Activated T-cell treated with anti-CD3 and anti-CD28 coated beads, Interleukin-2, amount 50 U/mL, for 48 hours (primary cell): ENCODE measurements around the gene GSTCD.
"Not testable (repeated sequence)": the region's sequence is repeated elsewhere in the genome, so short reads cannot be mapped to it uniquely, and the experiment has no call there.

Experiments used
- DNase-seq, 2 experiments: peaks; one replicate each; pipeline ENCODE4 v3.0.0-alpha.2; 2020

Gene GSTCD

GRCh38 chr4:105715692-105716278 is 7.2 kb downstream of the GSTCD start:
- DNase-seq, result no peak

DNA sequence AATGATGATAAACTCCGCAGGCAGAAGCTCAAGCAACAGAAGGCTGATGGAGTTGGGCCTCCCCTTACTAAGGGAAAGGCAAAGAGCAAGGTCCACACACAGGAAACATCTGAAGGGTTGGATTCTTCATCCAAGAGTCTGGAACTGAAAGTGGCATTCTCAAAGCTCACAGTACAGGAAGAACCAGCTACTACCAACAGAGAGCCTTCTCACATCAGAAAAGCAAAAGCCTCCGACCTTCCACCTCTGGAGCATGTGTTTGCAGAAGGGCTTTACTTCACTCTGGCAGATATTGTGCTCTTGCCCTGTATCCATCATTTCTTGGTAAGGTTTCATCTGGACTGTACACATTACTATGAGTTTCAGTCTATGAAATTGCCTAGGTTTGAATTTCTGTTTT is 10.6 kb downstream of the GSTCD start:
- DNase-seq, result no peak

GRCh38 chr4:105725623-105726022 is 17.0 kb downstream of the GSTCD start:
- DNase-seq, result no peak

DNA sequence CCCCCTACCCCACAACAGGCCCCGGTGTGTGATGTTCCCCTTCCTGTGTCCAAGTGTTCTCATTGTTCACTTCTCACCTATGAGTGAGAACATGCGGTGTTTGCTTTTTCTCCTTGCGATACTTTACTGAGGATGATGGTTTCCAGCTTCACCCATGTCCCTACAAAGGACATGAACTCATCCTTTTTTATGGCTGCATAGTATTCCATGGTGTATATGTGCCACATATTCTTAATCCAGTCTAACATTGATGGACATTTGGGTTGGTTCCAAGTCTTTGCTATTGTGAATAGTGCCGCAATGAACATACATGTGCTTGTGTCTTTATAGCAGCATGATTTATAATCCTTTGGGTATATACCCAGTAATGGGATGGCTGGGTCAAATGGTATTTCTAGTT is 21.3 kb downstream of the GSTCD start:
- not testable (repeated sequence) for DNase-seq

GRCh38 chr4:105735217-105735616 is 26.6 kb downstream of the GSTCD start:
- DNase-seq, result not testable (repeated sequence)

- no peak for DNase-seq
Measured at GRCh38 chr4:105741548-105741947, 33.0 kb downstream of the GSTCD start.

GRCh38 chr4:105748222-105748621 is 39.6 kb downstream of the GSTCD start:
- DNase-seq, result no peak

GRCh38 chr4:105751718-105752299 is 43.2 kb downstream of the GSTCD start:
- no peak for DNase-seq

- DNase-seq, result no peak
Measured at GRCh38 chr4:105753361-105753760, 44.8 kb downstream of the GSTCD start.

GRCh38 chr4:105755375-105755774 is 46.8 kb downstream of the GSTCD start:
- DNase-seq, result no peak

DNA sequence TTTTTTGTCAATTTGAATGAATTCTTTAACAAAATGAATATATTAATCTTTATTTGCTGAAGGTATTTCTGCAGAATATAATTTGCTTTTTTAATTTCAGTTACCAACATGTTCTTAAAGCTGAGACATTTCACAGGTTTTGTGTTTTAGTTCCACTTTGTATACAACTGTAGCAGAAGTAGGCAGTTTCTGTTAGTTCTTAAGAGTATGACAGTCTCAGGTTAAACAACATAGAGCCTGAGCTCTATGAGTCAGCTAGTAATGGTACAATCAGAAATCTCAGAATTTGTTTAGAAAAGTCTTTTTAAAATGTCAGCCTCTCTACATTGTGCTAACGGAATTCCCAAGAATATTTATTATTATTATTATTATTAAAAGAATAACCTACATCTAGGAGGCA is 50.4 kb downstream of the GSTCD start:
- no peak for DNase-seq

DNA sequence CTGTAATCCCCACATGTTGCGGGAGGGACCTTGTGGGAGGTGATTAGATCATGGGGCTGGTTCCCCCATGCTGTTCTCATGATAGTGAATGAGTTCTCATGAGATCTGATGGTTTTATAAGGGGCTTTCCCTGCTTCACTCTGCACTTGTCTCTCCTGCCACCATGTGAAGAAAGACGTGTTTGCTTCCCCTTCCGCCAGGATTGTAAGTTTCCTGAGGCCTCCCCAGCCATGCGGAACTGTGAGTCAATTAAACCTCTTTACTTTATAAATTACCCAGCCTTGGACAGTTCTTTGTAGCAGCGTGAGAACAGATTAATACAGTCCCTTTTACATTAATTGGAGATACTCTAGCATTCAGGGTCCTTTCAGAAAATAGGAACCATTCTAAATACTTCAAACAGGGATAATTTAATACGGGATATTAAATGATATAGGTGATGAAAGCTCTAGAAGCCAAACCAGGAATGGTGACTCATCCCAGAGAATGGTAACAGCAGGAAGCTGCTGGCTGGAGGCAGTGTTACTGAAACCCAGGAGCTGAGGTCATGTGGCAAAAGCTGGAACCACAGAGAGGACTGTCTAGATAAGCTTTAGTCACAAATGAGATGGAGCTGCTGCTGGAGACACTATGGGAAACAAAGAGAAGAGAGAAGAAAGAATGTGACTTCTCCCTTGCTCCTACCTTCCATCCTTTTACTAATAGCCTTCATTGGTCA is 57.3 kb downstream of the GSTCD start:
- DNase-seq, result no peak

DNA sequence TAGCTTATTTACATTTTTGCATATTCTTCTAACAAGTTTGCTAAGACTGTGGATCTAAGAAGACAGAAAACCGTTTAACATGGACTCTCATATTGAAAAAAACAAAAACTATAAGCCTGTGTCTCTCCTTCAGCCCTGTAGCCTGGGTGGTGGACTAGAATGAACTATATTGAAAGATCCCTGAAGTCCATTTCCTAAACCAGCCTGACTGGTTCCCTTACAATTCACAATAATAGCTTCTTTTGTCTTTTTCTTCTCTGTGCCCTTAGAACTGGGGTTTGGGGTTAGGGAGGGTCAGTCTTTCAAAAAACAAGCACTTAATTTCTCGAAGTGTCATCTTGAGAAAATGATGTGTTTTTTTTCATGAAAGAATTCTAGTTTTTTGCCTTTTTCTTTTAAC is 59.0 kb downstream of the GSTCD start:
- no peak for DNase-seq

DNA sequence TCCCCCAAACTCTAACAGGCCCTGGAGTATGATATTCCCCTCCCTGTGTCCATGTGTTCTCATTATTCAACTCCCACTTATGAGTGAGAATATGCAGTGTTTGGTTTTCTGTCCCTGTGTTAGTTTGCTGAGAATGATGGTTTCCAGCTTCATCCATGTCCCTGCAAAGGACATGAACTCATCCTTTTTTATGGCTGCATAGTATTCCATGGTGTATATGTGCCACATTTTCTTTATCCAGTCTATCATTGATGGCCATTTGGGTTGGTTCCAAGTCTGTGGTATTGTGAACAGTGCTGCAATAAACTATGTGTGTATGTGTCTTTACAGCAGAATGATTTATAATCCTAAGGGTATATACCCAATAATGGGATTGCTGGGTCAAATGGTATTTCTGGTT is 61.9 kb downstream of the GSTCD start:
- DNase-seq, result not testable (repeated sequence)

DNA sequence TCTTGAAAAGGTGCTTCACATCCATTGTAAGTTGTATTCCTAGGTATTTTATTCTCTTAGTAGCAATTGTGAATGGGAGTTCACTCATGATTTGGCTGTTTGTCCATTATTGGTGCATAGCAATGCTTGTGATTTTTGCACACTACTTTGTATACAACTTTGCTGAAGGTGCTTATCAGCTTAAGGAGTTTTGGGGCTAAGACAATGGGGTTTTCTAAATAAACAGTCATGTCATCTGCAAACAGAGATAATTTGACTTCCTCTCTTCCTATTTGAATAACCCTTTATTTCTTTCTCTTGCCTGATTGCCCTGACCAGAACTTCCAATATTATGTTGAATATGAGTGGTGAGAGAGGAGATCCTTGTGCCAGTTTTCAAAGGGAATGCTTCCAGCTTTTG is 63.5 kb downstream of the GSTCD start:
- DNase-seq, result not testable (repeated sequence)

DNA sequence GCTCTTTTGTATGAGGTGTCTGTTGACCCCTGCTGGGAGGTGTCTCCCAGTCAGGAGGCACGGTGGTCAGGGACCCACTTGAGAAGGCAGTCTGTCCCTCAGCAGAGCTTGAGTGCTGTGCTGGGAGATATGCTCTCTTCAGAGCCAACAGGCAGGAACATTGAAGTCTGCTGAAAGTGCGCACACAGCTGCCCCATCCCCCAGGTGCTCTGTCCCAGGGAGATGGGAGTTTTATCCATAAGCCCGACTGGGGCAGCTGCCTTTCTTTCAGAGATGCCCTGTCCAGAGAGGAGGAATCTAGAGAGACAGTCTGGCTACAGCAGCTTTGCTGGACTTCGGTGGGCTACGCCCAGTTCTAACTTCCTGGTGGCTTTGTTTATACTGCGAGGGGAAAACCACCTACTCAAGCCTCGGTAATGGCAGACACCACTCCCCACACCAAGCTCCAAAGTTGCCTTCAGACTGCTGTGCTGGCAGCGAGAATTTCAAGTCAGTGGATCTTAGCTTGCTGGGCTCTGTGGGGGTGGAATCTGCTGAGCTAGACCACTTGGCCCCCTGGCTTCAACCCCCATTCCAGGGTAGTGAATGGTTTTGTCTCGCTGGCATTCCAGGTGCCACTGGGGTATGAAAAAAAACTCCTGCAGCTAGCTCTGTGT is 67.3 kb downstream of the GSTCD start:
- not testable (repeated sequence) for DNase-seq

DNA sequence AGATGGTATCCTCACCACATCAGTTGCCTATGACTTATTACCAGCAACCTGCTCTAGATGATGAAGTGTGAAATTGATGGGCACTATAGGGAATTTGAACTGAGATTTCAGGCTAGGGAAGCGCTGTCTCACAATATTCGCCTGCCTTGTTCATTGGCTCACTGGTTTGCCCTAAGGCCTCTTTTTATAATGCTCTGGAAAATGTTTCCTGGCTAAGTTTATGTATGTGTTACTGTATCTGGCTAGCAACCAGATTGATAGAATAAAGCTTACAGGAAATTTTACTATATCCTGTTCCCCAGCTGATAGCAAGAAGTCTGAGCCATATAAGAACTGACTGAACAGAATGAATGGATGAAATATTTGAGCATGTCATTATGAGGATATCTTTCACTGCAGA is 71.6 kb downstream of the GSTCD start:
- DNase-seq, result no peak

DNA sequence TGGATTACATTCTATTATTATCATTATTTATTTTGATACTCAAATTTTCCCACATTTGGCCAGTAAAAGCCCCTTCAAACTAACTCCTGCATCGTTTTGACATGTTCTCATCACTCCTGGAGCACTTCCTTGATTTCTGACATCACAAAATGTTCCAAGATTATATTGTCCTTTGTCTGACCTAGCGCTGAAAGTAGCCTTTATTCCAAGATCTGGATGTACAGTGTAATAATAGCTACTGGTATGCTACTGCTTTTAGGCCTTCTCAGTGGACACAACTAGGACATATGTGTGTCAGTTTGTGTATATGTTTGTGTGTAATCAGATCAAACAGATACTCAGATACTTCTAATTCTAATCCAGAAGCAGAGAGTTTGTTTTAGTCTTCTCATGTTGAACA is 76.2 kb downstream of the GSTCD start:
- DNase-seq, result no peak

DNA sequence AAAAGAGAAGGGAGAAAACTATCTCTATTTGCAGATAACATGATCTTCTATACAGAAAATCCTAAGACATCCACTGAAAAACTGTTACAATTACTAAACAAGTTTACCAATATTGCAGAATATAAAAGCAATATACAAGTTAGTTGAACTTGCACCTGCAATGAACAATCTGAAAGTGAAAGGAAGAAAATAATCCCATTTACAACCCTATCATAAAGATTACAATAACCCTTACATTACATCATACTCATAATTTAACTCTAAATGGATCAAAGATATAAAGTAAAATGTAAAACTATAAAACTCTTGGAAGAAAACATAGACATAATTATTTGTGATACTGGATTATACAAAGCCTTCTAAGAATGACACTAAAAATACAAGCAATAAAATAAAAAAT is 77.2 kb downstream of the GSTCD start:
- no peak for DNase-seq

DNA sequence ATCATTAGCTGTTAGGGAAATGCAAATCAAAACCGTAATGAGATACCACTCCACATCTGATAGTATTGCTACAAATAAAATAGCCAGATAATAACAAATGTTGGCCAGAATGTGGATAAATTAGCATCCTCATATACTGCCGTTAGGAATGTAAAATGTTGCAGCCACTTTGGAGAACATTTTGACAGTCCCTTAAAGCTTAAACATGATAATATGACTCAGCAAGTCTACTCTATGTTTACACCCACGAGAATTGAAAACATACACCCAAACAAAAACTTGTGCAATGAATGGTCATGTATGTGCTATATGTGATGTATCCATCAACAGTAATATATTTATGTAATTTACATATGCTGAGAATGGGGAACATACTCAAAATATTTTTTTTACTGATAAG is 78.2 kb downstream of the GSTCD start:
- no peak for DNase-seq

GRCh38 chr4:105797225-105797624 is 88.6 kb downstream of the GSTCD start:
- no peak for DNase-seq

GRCh38 chr4:105805501-105806120 is 97.0 kb downstream of the GSTCD start:
- DNase-seq, result no peak

- no peak for DNase-seq
Measured at GRCh38 chr4:105807496-105807895, 98.9 kb downstream of the GSTCD start.
